ENCODE measurements around the gene EFEMP2. TPM values are rescaled to one million over a fixed set of nuclear protein-coding genes. Genes with fewer than 3 reads are reported as not detected.
A peak's percentile ranks its signal among the peaks of the same experiment; 100 is the strongest.

EFEMP2 gene
- 9.2 and 25.1 TPM in 2 replicates for total RNA-seq (ENCODE audit: low replicate concordance)

- peak within 1 kb of the TSS; percentile 38 for H3K27ac Mint-ChIP-seq
- H3K27me3 ChIP-seq: peaks cover 17% of the 10 kb centered on the region
- H3K27ac ChIP-seq: no peak within 1 kb of the TSS
- H3K4me1 ChIP-seq: peaks cover 4% of the 10 kb centered on the region
- H3K9me3 ChIP-seq (ENCODE audit: low read depth): no peaks in the 10 kb centered on the region
- H3K36me3 Mint-ChIP-seq: no peaks in the 10 kb centered on the region
- H3K4me3 ChIP-seq: peak within 1 kb of the TSS; percentile 67
- H3K79me2 ChIP-seq (ENCODE audit: low read depth): no peaks in the 10 kb centered on the region
- H3K9me3 Mint-ChIP-seq: no peaks in the 10 kb centered on the region
- H3K4me3 Mint-ChIP-seq: peak within 1 kb of the TSS; percentile 83
- peak; percentile 57 for DNase-seq (ENCODE audit: low spot score)
- peak within 1 kb of the TSS; percentile 97 for H3K4me2 ChIP-seq
- H3K27me3 Mint-ChIP-seq (ENCODE audit: insufficient read depth, low read depth): peaks cover 17% of the 10 kb centered on the region
- H3F3A ChIP-seq (ENCODE audit: low read depth): peaks cover 15% of the 10 kb centered on the region
- H4K20me1 ChIP-seq (ENCODE audit: low read depth): no peaks in the 10 kb centered on the region
- no peaks in the 10 kb centered on the region for H3K36me3 ChIP-seq
- TF ChIP-seq, protein P1, sequence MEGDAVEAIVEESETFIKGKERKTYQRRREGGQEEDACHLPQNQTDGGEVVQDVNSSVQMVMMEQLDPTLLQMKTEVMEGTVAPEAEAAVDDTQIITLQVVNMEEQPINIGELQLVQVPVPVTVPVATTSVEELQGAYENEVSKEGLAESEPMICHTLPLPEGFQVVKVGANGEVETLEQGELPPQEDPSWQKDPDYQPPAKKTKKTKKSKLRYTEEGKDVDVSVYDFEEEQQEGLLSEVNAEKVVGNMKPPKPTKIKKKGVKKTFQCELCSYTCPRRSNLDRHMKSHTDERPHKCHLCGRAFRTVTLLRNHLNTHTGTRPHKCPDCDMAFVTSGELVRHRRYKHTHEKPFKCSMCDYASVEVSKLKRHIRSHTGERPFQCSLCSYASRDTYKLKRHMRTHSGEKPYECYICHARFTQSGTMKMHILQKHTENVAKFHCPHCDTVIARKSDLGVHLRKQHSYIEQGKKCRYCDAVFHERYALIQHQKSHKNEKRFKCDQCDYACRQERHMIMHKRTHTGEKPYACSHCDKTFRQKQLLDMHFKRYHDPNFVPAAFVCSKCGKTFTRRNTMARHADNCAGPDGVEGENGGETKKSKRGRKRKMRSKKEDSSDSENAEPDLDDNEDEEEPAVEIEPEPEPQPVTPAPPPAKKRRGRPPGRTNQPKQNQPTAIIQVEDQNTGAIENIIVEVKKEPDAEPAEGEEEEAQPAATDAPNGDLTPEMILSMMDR (IDR thresholded peaks at IDR 0.05): no peak
- TF ChIP-seq EZH2phosphoT487 (IDR thresholded peaks at IDR 0.05): no peak
- no peak for TF ChIP-seq EZH2 (IDR thresholded peaks at IDR 0.05)
- peak within 1 kb of the TSS; percentile 64 for H2AFZ ChIP-seq (replicated peaks)
- H3K9ac ChIP-seq: peak within 1 kb of the TSS; percentile 37
- peaks cover 25% of the 10 kb centered on the region for H3K4me1 Mint-ChIP-seq
These were observed at the start of gene EFEMP2 for GRCh38 chr11:65872586-65873317. Gene EFEMP2 (minus strand): TSS chr11:65872800. CDS start chr11:65872354, 446 bp downstream.

GRCh38 chr11:65921876-65922275 lies 49.3 kb upstream of the EFEMP2 start:
- Histone ChIP-seq H3K36me3 (no peaks in the 10 kb centered on the region), H3K9ac (no peak overlapping the region), H3F3A (ENCODE audit: low read depth) (no peaks in the 10 kb centered on the region), H3K79me2 (ENCODE audit: low read depth) (peaks cover 21% of the 10 kb centered on the region), H2AFZ (replicated peaks) (no peak overlapping the region), H3K27ac (no peak overlapping the region), H3K27me3 (no peaks in the 10 kb centered on the region), H3K9me3 (ENCODE audit: low read depth) (no peaks in the 10 kb centered on the region), H3K4me3 (no peak overlapping the region), H3K4me1 (peaks cover 10% of the 10 kb centered on the region), H3K4me2 (no peak overlapping the region), H4K20me1 (ENCODE audit: low read depth) (peaks cover 12% of the 10 kb centered on the region)
- peak overlapping the region; percentile 7 for H3K4me3 Mint-ChIP-seq
- TF ChIP-seq EZH2 (IDR thresholded peaks at IDR 0.05): no peak
- TF ChIP-seq, protein P1 (IDR thresholded peaks at IDR 0.05): no peak
- no peak for TF ChIP-seq EZH2phosphoT487 (IDR thresholded peaks at IDR 0.05)
- peaks cover 5% of the 10 kb centered on the region for H3K36me3 Mint-ChIP-seq
- H3K27me3 Mint-ChIP-seq (ENCODE audit: insufficient read depth, low read depth): peaks cover 6% of the 10 kb centered on the region
- no peaks in the 10 kb centered on the region for H3K9me3 Mint-ChIP-seq
- no peak overlapping the region for H3K27ac Mint-ChIP-seq
- H3K4me1 Mint-ChIP-seq: peaks cover 12% of the 10 kb centered on the region
- DNase-seq (ENCODE audit: low spot score): no peak

- Histone ChIP-seq H4K20me1 (ENCODE audit: low read depth) (peaks cover 12% of the 10 kb centered on the region), H3K36me3 (no peaks in the 10 kb centered on the region), H3K4me2 (peak overlapping the region; percentile 78), H3K9ac (no peak overlapping the region), H3F3A (ENCODE audit: low read depth) (no peaks in the 10 kb centered on the region), H3K27me3 (no peaks in the 10 kb centered on the region), H3K4me3 (no peak overlapping the region), H3K79me2 (ENCODE audit: low read depth) (peaks cover 21% of the 10 kb centered on the region), H3K27ac (no peak overlapping the region), H2AFZ (replicated peaks) (no peak overlapping the region), H3K9me3 (ENCODE audit: low read depth) (no peaks in the 10 kb centered on the region), H3K4me1 (peaks cover 10% of the 10 kb centered on the region)
- no peak for DNase-seq (ENCODE audit: low spot score)
- Mint-ChIP-seq H3K27me3 (ENCODE audit: insufficient read depth, low read depth) (peaks cover 6% of the 10 kb centered on the region), H3K4me1 (peaks cover 14% of the 10 kb centered on the region), H3K9me3 (no peaks in the 10 kb centered on the region), H3K4me3 (peak overlapping the region; percentile 92), H3K36me3 (peaks cover 5% of the 10 kb centered on the region), H3K27ac (no peak overlapping the region)
- no peak for TF ChIP-seq EZH2phosphoT487 (IDR thresholded peaks at IDR 0.05)
- TF ChIP-seq EZH2 (IDR thresholded peaks at IDR 0.05): no peak
- TF ChIP-seq, protein P1 (IDR thresholded peaks at IDR 0.05): no peak
These were observed 48.5 kb upstream of the EFEMP2 start for GRCh38 chr11:65921033-65921555.

Measured in neural progenitor cell (in vitro differentiated cells).